GM12892 (cell line): ENCODE measurements around the gene GLP2R.

Experiments used
- DNase-seq: peaks from one replicate; pipeline ENCODE4 v3.0.0; 2011; ENCODE audit not compliant: insufficient read length
- FAIRE-seq: peaks from 2 replicates; lab custom pipeline; 2011; peaks lifted over from hg19 to GRCh38; lab: Jason Lieb, UNC
- POLR2A ChIP-seq: IDR thresholded peaks from 2 replicates; pipeline ENCODE4 v1.6.1; 2011; ENCODE audit warnings: low read depth, low read length, control low read depth
- POLR2AphosphoS5 ChIP-seq: IDR thresholded peaks from 2 replicates; pipeline ENCODE4 v1.6.1; 2011; ENCODE audit warnings: low read depth, low read length, control low read depth
- TAF1 ChIP-seq: IDR thresholded peaks from 2 replicates; pipeline ENCODE4 v1.6.1; 2011; ENCODE audit warnings: low read depth, mild to moderate bottlenecking, control low read depth, low read length, borderline replicate concordance

The GLP2R gene

GRCh38 chr17:9865586-9865985 lies 39.9 kb downstream of the GLP2R start:
- TF ChIP-seq POLR2A (no peak), POLR2AphosphoS5 (no peak), TAF1 (no peak)
- FAIRE-seq (no peak), DNase-seq (no peak)

GRCh38 chr17:9868552-9868951 lies 42.8 kb downstream of the GLP2R start:
- no peak for TF ChIP-seq TAF1
- no peak for TF ChIP-seq POLR2A
- TF ChIP-seq POLR2AphosphoS5, result no peak
- DNase-seq (no peak), FAIRE-seq (no peak)

- FAIRE-seq, result no peak
- no peak for TF ChIP-seq TAF1
- TF ChIP-seq POLR2A, result no peak
Measured at GRCh38 chr17:9872852-9873251, 47.1 kb downstream of the GLP2R start.

GRCh38 chr17:9874722-9875121 lies 49.0 kb downstream of the GLP2R start:
- FAIRE-seq, result no peak
- no peak for DNase-seq
- TF ChIP-seq POLR2AphosphoS5 (no peak), TAF1 (no peak)

More at GRCh38 chr17:9872852-9873251, 47.1 kb downstream of the GLP2R start:
- no peak for DNase-seq

- TF ChIP-seq POLR2A (no peak), POLR2AphosphoS5 (no peak), TAF1 (no peak)
- DNase-seq (no peak), FAIRE-seq (no peak)
Measured at GRCh38 chr17:9875441-9875840, 49.7 kb downstream of the GLP2R start.

- no peak for FAIRE-seq
- no peak for DNase-seq
- TF ChIP-seq POLR2AphosphoS5, result no peak
- TF ChIP-seq POLR2A, result no peak
- no peak for TF ChIP-seq TAF1
Measured at GRCh38 chr17:9878356-9878755, 52.6 kb downstream of the GLP2R start.

GRCh38 chr17:9878786-9879525 lies 53.2 kb downstream of the GLP2R start:
- TF ChIP-seq TAF1, result no peak
- TF ChIP-seq POLR2A, result no peak
- TF ChIP-seq POLR2AphosphoS5, result no peak
- FAIRE-seq, result no peak
- no peak for DNase-seq

- no peak for DNase-seq
- TF ChIP-seq TAF1 (no peak), POLR2AphosphoS5 (no peak), POLR2A (no peak)
- no peak for FAIRE-seq
Measured at GRCh38 chr17:9880582-9880999, 54.9 kb downstream of the GLP2R start.

GRCh38 chr17:9883451-9883850 lies 57.7 kb downstream of the GLP2R start:
- no peak for DNase-seq
- no peak for TF ChIP-seq POLR2A
- TF ChIP-seq TAF1, result no peak
- TF ChIP-seq POLR2AphosphoS5, result no peak
- no peak for FAIRE-seq

GRCh38 chr17:9886141-9886930 lies 60.6 kb downstream of the GLP2R start:
- no peak for TF ChIP-seq POLR2AphosphoS5
- TF ChIP-seq TAF1, result no peak
- TF ChIP-seq POLR2A, result no peak
- no peak for FAIRE-seq
- no peak for DNase-seq

- FAIRE-seq, result no peak
- DNase-seq, result no peak
Measured at GRCh38 chr17:9887508-9887907, 61.8 kb downstream of the GLP2R start.

GRCh38 chr17:9890124-9890523 lies 64.4 kb downstream of the GLP2R start:
- FAIRE-seq (no peak), DNase-seq (peak; percentile 38)

More at GRCh38 chr17:9887508-9887907, 61.8 kb downstream of the GLP2R start:
- no peak for TF ChIP-seq POLR2AphosphoS5
- TF ChIP-seq POLR2A, result no peak

More at GRCh38 chr17:9890124-9890523, 64.4 kb downstream of the GLP2R start:
- TF ChIP-seq POLR2AphosphoS5, result no peak
- no peak for TF ChIP-seq TAF1
- no peak for TF ChIP-seq POLR2A
